ENCODE data around the gene PTPRF.
A peak's percentile ranks its signal among the peaks of the same experiment; 100 is the strongest.

PTPRF gene

GRCh38 chr1:43583058-43583457 is 52.4 kb downstream of the PTPRF start:
- Histone ChIP-seq H4K8ac (ENCODE audit: low read length) (no peak overlapping the region), H3K4me2 (ENCODE audit: low read length, poor library complexity, severe bottlenecking) (no peak overlapping the region), H2BK12ac (ENCODE audit: low read length in 2 of 2) (peak overlapping the region in 1 of 2 experiments; percentile 11), H2BK120ac (ENCODE audit: low read depth, low read length) (no peak overlapping the region), H3K27me3 (ENCODE audit: control insufficient read depth in 1 of 2, insufficient read depth in 1 of 2, low read length in 2 of 2) (no peaks in the 10 kb centered on the region), H2AFZ (ENCODE audit: low read depth, low read length) (no peak overlapping the region), H3K4me3 (ENCODE audit: insufficient read depth in 1 of 2, low read depth in 1 of 2, low read length in 2 of 2) (no peak overlapping the region), H3K14ac (ENCODE audit: low read length in 2 of 2) (no peak overlapping the region), H2BK5ac (ENCODE audit: low read depth, low read length, poor library complexity, severe bottlenecking) (no peak overlapping the region), H3K4me1 (ENCODE audit: control insufficient read depth, insufficient read depth, low read depth, low read length) (peaks cover 20% of the 10 kb centered on the region), H3K79me1 (replicated peaks; ENCODE audit: low read length, poor library complexity, severe bottlenecking) (peaks cover 2% of the 10 kb centered on the region), H3K4ac (ENCODE audit: low read depth in 1 of 2, low read length in 2 of 2) (no peak overlapping the region), H3K27ac (ENCODE audit: low read length, poor library complexity, severe bottlenecking) (no peak overlapping the region), H3K9ac (ENCODE audit: low read length) (no peak overlapping the region), H3K23ac (ENCODE audit: low read length in 2 of 2) (no peak overlapping the region), H3K9me3 (ENCODE audit: control insufficient read depth, low read length) (no peaks in the 10 kb centered on the region), H3K36me3 (ENCODE audit: control insufficient read depth in 1 of 2, insufficient read depth in 2 of 2, low read depth in 1 of 2, low read length in 2 of 2) (peaks cover 5 to 52% of the 10 kb centered on the region in 2 experiments), H4K91ac (ENCODE audit: low read length) (no peak overlapping the region), H3K18ac (ENCODE audit: low read depth in 1 of 2, low read length in 2 of 2) (no peak overlapping the region), H2AK5ac (ENCODE audit: low read length, severe bottlenecking) (no peak overlapping the region), H2BK15ac (ENCODE audit: low read depth, poor library complexity, severe bottlenecking) (no peak overlapping the region)
- no peak for DNase-seq
- WGBS, result 98% methylated on average over 13 of the region's 13 CpGs

- H2AFZ ChIP-seq (ENCODE audit: low read depth, low read length), result no peak overlapping the region
- H3K23ac ChIP-seq (ENCODE audit: low read length in 2 of 2), result no peak overlapping the region
- H3K18ac ChIP-seq (ENCODE audit: low read depth in 1 of 2, low read length in 2 of 2), result no peak overlapping the region
- H3K27ac ChIP-seq (ENCODE audit: low read length, poor library complexity, severe bottlenecking), result no peak overlapping the region
- no peak overlapping the region for H2BK12ac ChIP-seq (ENCODE audit: low read length in 2 of 2)
- 77% methylated on average over 8 of the region's 8 CpGs for WGBS
- no peak overlapping the region for H4K91ac ChIP-seq (ENCODE audit: low read length)
- no peak overlapping the region for H2BK15ac ChIP-seq (ENCODE audit: low read depth, poor library complexity, severe bottlenecking)
- no peaks in the 10 kb centered on the region for H3K9me3 ChIP-seq (ENCODE audit: control insufficient read depth, low read length)
- peaks cover 18% of the 10 kb centered on the region for H3K4me1 ChIP-seq (ENCODE audit: control insufficient read depth, insufficient read depth, low read depth, low read length)
- H3K14ac ChIP-seq (ENCODE audit: low read length in 2 of 2), result no peak overlapping the region
- no peak overlapping the region for H3K9ac ChIP-seq (ENCODE audit: low read length)
- peaks cover 1 to 48% of the 10 kb centered on the region in 2 experiments for H3K36me3 ChIP-seq (ENCODE audit: control insufficient read depth in 1 of 2, insufficient read depth in 2 of 2, low read depth in 1 of 2, low read length in 2 of 2)
- peaks cover 4% of the 10 kb centered on the region for H3K79me1 ChIP-seq (replicated peaks; ENCODE audit: low read length, poor library complexity, severe bottlenecking)
- H2BK120ac ChIP-seq (ENCODE audit: low read depth, low read length), result no peak overlapping the region
- no peak overlapping the region for H2AK5ac ChIP-seq (ENCODE audit: low read length, severe bottlenecking)
- no peak overlapping the region for H2BK5ac ChIP-seq (ENCODE audit: low read depth, low read length, poor library complexity, severe bottlenecking)
- H4K8ac ChIP-seq (ENCODE audit: low read length), result no peak overlapping the region
- no peaks in the 10 kb centered on the region for H3K27me3 ChIP-seq (ENCODE audit: control insufficient read depth in 1 of 2, insufficient read depth in 1 of 2, low read length in 2 of 2)
- H3K4me2 ChIP-seq (ENCODE audit: low read length, poor library complexity, severe bottlenecking), result no peak overlapping the region
- no peak overlapping the region for H3K4ac ChIP-seq (ENCODE audit: low read depth in 1 of 2, low read length in 2 of 2)
- no peak overlapping the region for H3K4me3 ChIP-seq (ENCODE audit: insufficient read depth in 1 of 2, low read depth in 1 of 2, low read length in 2 of 2)
- DNase-seq, result no peak
Observed at GRCh38 chr1:43584204-43584603, 53.5 kb downstream of the PTPRF start.

- H2AK5ac ChIP-seq (ENCODE audit: low read length, severe bottlenecking), result no peak overlapping the region
- no peak overlapping the region for H3K23ac ChIP-seq (ENCODE audit: low read length in 2 of 2)
- H2BK12ac ChIP-seq (ENCODE audit: low read length in 2 of 2), result no peak overlapping the region
- no peak overlapping the region for H2AFZ ChIP-seq (ENCODE audit: low read depth, low read length)
- H3K4me3 ChIP-seq (ENCODE audit: insufficient read depth in 1 of 2, low read depth in 1 of 2, low read length in 2 of 2), result no peak overlapping the region
- H3K36me3 ChIP-seq (ENCODE audit: control insufficient read depth in 1 of 2, insufficient read depth in 2 of 2, low read depth in 1 of 2, low read length in 2 of 2), result peaks cover 3 to 41% of the 10 kb centered on the region in 2 experiments
- H3K18ac ChIP-seq (ENCODE audit: low read depth in 1 of 2, low read length in 2 of 2), result no peak overlapping the region
- no peak overlapping the region for H4K8ac ChIP-seq (ENCODE audit: low read length)
- H3K9me3 ChIP-seq (ENCODE audit: control insufficient read depth, low read length), result no peaks in the 10 kb centered on the region
- H3K27ac ChIP-seq (ENCODE audit: low read length, poor library complexity, severe bottlenecking), result no peak overlapping the region
- no peak overlapping the region for H2BK15ac ChIP-seq (ENCODE audit: low read depth, poor library complexity, severe bottlenecking)
- H3K9ac ChIP-seq (ENCODE audit: low read length), result no peak overlapping the region
- H2BK120ac ChIP-seq (ENCODE audit: low read depth, low read length), result no peak overlapping the region
- peaks cover 18% of the 10 kb centered on the region for H3K4me1 ChIP-seq (ENCODE audit: control insufficient read depth, insufficient read depth, low read depth, low read length)
- H3K79me1 ChIP-seq (replicated peaks; ENCODE audit: low read length, poor library complexity, severe bottlenecking), result peaks cover 4% of the 10 kb centered on the region
- WGBS, result 89% methylated on average over 10 of the region's 10 CpGs
- no peak overlapping the region for H4K91ac ChIP-seq (ENCODE audit: low read length)
- DNase-seq, result no peak
- no peak overlapping the region for H3K4me2 ChIP-seq (ENCODE audit: low read length, poor library complexity, severe bottlenecking)
- H2BK5ac ChIP-seq (ENCODE audit: low read depth, low read length, poor library complexity, severe bottlenecking), result no peak overlapping the region
- H3K14ac ChIP-seq (ENCODE audit: low read length in 2 of 2), result no peak overlapping the region
- H3K4ac ChIP-seq (ENCODE audit: low read depth in 1 of 2, low read length in 2 of 2), result no peak overlapping the region
- H3K27me3 ChIP-seq (ENCODE audit: control insufficient read depth in 1 of 2, insufficient read depth in 1 of 2, low read length in 2 of 2), result no peaks in the 10 kb centered on the region
Observed at GRCh38 chr1:43585557-43585956, 54.9 kb downstream of the PTPRF start.

GRCh38 chr1:43586136-43586731 is 55.6 kb downstream of the PTPRF start:
- H3K4me1 ChIP-seq (ENCODE audit: control insufficient read depth, insufficient read depth, low read depth, low read length), result peaks cover 18% of the 10 kb centered on the region
- H3K9me3 ChIP-seq (ENCODE audit: control insufficient read depth, low read length), result no peaks in the 10 kb centered on the region
- no peak overlapping the region for H3K4me2 ChIP-seq (ENCODE audit: low read length, poor library complexity, severe bottlenecking)
- H2BK5ac ChIP-seq (ENCODE audit: low read depth, low read length, poor library complexity, severe bottlenecking), result no peak overlapping the region
- H2AFZ ChIP-seq (ENCODE audit: low read depth, low read length), result no peak overlapping the region
- no peak overlapping the region for H3K18ac ChIP-seq (ENCODE audit: low read depth in 1 of 2, low read length in 2 of 2)
- no peak overlapping the region for H3K23ac ChIP-seq (ENCODE audit: low read length in 2 of 2)
- H4K91ac ChIP-seq (ENCODE audit: low read length), result no peak overlapping the region
- peaks cover 3 to 42% of the 10 kb centered on the region in 2 experiments for H3K36me3 ChIP-seq (ENCODE audit: control insufficient read depth in 1 of 2, insufficient read depth in 2 of 2, low read depth in 1 of 2, low read length in 2 of 2)
- no peak overlapping the region for H3K14ac ChIP-seq (ENCODE audit: low read length in 2 of 2)
- no peaks in the 10 kb centered on the region for H3K27me3 ChIP-seq (ENCODE audit: control insufficient read depth in 1 of 2, insufficient read depth in 1 of 2, low read length in 2 of 2)
- no peak overlapping the region for H3K4me3 ChIP-seq (ENCODE audit: insufficient read depth in 1 of 2, low read depth in 1 of 2, low read length in 2 of 2)
- H3K79me1 ChIP-seq (replicated peaks; ENCODE audit: low read length, poor library complexity, severe bottlenecking), result peaks cover 4% of the 10 kb centered on the region
- no peak overlapping the region for H3K4ac ChIP-seq (ENCODE audit: low read depth in 1 of 2, low read length in 2 of 2)
- no peak overlapping the region for H2AK5ac ChIP-seq (ENCODE audit: low read length, severe bottlenecking)
- no peak overlapping the region for H3K9ac ChIP-seq (ENCODE audit: low read length)
- no peak overlapping the region for H4K8ac ChIP-seq (ENCODE audit: low read length)
- no peak overlapping the region for H2BK120ac ChIP-seq (ENCODE audit: low read depth, low read length)
- H2BK15ac ChIP-seq (ENCODE audit: low read depth, poor library complexity, severe bottlenecking), result no peak overlapping the region
- WGBS, result 80% methylated on average over 6 of the region's 6 CpGs
- H2BK12ac ChIP-seq (ENCODE audit: low read length in 2 of 2), result no peak overlapping the region
- H3K27ac ChIP-seq (ENCODE audit: low read length, poor library complexity, severe bottlenecking), result no peak overlapping the region
- no peak for DNase-seq
